ENCODE measurements around the gene ARHGAP11A.

DNA sequence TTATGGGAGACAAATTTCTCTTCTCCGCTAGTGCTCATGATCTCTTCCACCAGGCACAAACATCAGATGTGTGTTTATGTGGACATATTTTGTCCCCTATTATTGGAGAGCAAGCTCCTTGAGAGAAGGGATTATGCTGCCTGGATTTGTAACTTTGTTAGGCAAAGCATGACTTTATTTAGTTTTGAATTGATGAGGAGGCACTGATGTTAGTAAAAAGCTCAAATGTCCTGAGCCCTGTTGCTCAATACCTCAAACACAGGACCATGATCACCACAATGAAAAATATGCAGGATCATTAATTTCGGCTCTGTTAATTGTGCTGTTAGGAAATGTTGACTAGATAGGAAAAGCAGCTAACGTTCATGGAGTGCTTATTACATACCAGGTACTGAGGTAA, 55.3 kb downstream of the ARHGAP11A start:
- TF ChIP-seq, protein P1, sequence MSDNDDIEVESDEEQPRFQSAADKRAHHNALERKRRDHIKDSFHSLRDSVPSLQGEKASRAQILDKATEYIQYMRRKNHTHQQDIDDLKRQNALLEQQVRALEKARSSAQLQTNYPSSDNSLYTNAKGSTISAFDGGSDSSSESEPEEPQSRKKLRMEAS (IDR thresholded peaks at IDR 0.05) = no peak
- TF ChIP-seq, protein P2, sequence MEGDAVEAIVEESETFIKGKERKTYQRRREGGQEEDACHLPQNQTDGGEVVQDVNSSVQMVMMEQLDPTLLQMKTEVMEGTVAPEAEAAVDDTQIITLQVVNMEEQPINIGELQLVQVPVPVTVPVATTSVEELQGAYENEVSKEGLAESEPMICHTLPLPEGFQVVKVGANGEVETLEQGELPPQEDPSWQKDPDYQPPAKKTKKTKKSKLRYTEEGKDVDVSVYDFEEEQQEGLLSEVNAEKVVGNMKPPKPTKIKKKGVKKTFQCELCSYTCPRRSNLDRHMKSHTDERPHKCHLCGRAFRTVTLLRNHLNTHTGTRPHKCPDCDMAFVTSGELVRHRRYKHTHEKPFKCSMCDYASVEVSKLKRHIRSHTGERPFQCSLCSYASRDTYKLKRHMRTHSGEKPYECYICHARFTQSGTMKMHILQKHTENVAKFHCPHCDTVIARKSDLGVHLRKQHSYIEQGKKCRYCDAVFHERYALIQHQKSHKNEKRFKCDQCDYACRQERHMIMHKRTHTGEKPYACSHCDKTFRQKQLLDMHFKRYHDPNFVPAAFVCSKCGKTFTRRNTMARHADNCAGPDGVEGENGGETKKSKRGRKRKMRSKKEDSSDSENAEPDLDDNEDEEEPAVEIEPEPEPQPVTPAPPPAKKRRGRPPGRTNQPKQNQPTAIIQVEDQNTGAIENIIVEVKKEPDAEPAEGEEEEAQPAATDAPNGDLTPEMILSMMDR (IDR thresholded peaks at IDR 0.05; ENCODE audit: low read depth, low read length, missing input control) = no peak
- TF ChIP-seq GABPA (IDR thresholded peaks at IDR 0.05 in 1 of 2, conservative IDR thresholded peaks at IDR 0.05 in 1 of 2) (no peak), RAD21 (IDR thresholded peaks at IDR 0.05) (no peak), TAF1 (conservative IDR thresholded peaks at IDR 0.05) (no peak), JUND (IDR thresholded peaks at IDR 0.05) (no peak), SP1 (IDR thresholded peaks at IDR 0.05) (no peak), EGR1 (IDR thresholded peaks at IDR 0.05; ENCODE audit: low read depth in 2 of 2) (no peak), FOXA1 (IDR thresholded peaks at IDR 0.05) (no peak), RXRA (IDR thresholded peaks at IDR 0.05) (no peak)
- TF ChIP-seq, protein P3, sequence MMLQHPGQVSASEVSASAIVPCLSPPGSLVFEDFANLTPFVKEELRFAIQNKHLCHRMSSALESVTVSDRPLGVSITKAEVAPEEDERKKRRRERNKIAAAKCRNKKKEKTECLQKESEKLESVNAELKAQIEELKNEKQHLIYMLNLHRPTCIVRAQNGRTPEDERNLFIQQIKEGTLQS (IDR thresholded peaks at IDR 0.05) = no peak
- TF ChIP-seq, protein P4, sequence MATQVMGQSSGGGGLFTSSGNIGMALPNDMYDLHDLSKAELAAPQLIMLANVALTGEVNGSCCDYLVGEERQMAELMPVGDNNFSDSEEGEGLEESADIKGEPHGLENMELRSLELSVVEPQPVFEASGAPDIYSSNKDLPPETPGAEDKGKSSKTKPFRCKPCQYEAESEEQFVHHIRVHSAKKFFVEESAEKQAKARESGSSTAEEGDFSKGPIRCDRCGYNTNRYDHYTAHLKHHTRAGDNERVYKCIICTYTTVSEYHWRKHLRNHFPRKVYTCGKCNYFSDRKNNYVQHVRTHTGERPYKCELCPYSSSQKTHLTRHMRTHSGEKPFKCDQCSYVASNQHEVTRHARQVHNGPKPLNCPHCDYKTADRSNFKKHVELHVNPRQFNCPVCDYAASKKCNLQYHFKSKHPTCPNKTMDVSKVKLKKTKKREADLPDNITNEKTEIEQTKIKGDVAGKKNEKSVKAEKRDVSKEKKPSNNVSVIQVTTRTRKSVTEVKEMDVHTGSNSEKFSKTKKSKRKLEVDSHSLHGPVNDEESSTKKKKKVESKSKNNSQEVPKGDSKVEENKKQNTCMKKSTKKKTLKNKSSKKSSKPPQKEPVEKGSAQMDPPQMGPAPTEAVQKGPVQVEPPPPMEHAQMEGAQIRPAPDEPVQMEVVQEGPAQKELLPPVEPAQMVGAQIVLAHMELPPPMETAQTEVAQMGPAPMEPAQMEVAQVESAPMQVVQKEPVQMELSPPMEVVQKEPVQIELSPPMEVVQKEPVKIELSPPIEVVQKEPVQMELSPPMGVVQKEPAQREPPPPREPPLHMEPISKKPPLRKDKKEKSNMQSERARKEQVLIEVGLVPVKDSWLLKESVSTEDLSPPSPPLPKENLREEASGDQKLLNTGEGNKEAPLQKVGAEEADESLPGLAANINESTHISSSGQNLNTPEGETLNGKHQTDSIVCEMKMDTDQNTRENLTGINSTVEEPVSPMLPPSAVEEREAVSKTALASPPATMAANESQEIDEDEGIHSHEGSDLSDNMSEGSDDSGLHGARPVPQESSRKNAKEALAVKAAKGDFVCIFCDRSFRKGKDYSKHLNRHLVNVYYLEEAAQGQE (IDR thresholded peaks at IDR 0.05) = no peak
